ENCODE measurements around the gene CPNE7.

CPNE7 gene

DNA sequence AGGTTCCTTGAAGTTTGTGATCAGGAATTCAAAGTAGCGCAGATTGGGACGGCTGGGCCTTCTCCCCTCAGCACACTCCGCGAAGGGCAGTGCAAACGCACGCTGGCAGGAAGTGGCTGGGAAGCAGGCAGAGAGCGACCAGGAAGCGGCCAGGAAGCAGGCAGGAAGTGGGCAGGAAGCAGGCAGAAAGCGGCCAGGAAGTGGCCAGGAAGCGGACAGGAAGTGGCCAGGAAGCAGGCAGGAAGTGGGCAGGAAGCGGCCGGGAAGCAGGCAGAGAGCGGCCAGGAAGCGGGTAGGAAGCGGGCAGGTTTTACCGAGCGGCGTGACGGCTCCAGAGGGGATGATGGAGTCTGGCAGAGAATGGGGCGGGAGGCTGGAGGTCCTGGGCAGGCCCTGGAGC is 41.1 kb downstream of the CPNE7 start:
- H3K4me3 ChIP-seq (replicated peaks; ENCODE audit: insufficient read depth, low read length): no peak overlapping the region
- no peaks in the 10 kb centered on the region for H3K27me3 ChIP-seq (ENCODE audit: insufficient read depth, poor library complexity, severe bottlenecking)
- TF ChIP-seq, protein P1, sequence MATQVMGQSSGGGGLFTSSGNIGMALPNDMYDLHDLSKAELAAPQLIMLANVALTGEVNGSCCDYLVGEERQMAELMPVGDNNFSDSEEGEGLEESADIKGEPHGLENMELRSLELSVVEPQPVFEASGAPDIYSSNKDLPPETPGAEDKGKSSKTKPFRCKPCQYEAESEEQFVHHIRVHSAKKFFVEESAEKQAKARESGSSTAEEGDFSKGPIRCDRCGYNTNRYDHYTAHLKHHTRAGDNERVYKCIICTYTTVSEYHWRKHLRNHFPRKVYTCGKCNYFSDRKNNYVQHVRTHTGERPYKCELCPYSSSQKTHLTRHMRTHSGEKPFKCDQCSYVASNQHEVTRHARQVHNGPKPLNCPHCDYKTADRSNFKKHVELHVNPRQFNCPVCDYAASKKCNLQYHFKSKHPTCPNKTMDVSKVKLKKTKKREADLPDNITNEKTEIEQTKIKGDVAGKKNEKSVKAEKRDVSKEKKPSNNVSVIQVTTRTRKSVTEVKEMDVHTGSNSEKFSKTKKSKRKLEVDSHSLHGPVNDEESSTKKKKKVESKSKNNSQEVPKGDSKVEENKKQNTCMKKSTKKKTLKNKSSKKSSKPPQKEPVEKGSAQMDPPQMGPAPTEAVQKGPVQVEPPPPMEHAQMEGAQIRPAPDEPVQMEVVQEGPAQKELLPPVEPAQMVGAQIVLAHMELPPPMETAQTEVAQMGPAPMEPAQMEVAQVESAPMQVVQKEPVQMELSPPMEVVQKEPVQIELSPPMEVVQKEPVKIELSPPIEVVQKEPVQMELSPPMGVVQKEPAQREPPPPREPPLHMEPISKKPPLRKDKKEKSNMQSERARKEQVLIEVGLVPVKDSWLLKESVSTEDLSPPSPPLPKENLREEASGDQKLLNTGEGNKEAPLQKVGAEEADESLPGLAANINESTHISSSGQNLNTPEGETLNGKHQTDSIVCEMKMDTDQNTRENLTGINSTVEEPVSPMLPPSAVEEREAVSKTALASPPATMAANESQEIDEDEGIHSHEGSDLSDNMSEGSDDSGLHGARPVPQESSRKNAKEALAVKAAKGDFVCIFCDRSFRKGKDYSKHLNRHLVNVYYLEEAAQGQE (IDR thresholded peaks at IDR 0.05; ENCODE audit: insufficient replicate concordance, low read depth): no peak
- TF ChIP-seq GABPA (IDR thresholded peaks at IDR 0.05; ENCODE audit: low read depth): no peak
- no peak for DNase-seq (ENCODE audit: low read depth in 1 of 2, low spot score in 1 of 2)
- H3K27ac ChIP-seq (replicated peaks): no peak overlapping the region

DNA sequence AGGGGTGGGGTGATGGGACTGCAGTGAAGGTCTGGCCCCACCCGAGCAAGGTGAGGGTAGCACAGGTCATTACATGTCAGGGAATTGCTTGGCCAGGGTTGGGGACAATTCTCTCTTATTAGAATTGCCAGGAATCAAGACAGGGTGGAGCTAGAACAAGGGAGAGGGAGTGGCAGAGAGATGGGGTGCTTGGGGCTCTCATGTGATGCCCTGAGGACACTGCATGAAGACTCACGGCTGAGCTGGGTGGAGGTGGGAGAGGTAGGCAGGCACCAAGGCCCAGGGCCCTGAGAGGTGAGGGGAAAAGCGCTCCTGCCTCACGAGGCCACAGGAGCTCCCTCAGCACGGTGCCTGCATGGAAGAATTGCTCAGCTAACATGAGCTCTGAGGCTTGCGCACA is 41.5 kb downstream of the CPNE7 start:
- TF ChIP-seq POLR2AphosphoS5 (IDR thresholded peaks at IDR 0.05; ENCODE audit: low read depth) (no peak), GABPA (IDR thresholded peaks at IDR 0.05; ENCODE audit: low read depth) (no peak), SPI1 (IDR thresholded peaks at IDR 0.05; ENCODE audit: borderline replicate concordance, low read depth) (no peak)
- TF ChIP-seq, protein P1 (IDR thresholded peaks at IDR 0.05; ENCODE audit: insufficient replicate concordance, low read depth): no peak
- TF ChIP-seq, protein P2, sequence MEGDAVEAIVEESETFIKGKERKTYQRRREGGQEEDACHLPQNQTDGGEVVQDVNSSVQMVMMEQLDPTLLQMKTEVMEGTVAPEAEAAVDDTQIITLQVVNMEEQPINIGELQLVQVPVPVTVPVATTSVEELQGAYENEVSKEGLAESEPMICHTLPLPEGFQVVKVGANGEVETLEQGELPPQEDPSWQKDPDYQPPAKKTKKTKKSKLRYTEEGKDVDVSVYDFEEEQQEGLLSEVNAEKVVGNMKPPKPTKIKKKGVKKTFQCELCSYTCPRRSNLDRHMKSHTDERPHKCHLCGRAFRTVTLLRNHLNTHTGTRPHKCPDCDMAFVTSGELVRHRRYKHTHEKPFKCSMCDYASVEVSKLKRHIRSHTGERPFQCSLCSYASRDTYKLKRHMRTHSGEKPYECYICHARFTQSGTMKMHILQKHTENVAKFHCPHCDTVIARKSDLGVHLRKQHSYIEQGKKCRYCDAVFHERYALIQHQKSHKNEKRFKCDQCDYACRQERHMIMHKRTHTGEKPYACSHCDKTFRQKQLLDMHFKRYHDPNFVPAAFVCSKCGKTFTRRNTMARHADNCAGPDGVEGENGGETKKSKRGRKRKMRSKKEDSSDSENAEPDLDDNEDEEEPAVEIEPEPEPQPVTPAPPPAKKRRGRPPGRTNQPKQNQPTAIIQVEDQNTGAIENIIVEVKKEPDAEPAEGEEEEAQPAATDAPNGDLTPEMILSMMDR (IDR thresholded peaks at IDR 0.05; ENCODE audit: insufficient read depth, low read length): no peak
- Histone ChIP-seq H3K27ac (replicated peaks) (no peak overlapping the region), H3K27me3 (ENCODE audit: insufficient read depth, poor library complexity, severe bottlenecking) (no peaks in the 10 kb centered on the region), H3K4me3 (replicated peaks; ENCODE audit: insufficient read depth, low read length) (no peak overlapping the region)
- DNase-seq (ENCODE audit: low read depth in 1 of 2, low spot score in 1 of 2): no peak

DNA sequence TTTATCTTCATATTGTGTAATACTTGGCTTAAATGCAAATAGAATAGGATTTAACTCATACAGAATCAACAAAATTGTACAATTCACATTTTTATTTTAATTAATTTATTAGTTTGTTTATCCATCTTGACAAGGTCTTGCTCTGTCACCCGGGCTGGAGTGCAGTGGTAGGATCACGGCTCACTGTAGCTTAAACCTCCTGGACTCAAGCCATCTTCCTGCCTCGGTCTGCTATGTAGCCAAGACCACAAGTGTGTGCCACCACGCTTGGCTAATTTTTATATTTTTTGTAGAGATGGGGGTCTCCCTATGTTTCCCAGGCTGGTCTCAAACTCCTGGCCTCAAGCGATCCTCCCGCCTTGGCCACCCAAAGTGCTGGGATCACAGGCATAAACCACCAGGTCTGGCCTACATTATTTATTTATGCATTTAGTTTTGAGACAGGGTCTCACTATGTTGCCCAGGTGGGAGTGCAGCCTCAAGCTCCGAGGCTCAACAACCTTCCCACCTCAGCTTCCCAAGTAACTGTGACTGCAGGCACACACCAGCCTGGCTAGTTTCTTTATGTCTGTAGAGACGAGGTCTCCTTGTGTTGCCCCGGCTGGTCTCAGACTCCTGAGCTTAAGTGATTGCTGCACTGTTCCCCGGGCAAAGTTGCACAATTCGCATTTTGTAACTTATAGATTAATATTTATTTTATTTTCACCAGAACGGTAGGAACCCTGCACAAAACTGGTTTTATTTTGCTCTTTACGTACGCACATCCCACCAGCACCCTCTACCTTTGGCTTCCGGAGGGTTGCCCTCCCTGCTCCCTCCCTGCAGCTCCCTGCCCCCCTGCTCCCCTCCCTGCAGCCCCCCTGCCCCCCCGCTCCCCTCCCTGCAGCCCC is 42.8 kb downstream of the CPNE7 start:
- H3K27ac ChIP-seq (replicated peaks): no peak overlapping the region
- no peak overlapping the region for H3K4me3 ChIP-seq (replicated peaks; ENCODE audit: insufficient read depth, low read length)
- no peak for TF ChIP-seq GABPA (IDR thresholded peaks at IDR 0.05; ENCODE audit: low read depth)
- TF ChIP-seq, protein P1 (IDR thresholded peaks at IDR 0.05; ENCODE audit: insufficient replicate concordance, low read depth): no peak
- TF ChIP-seq, protein P2 (IDR thresholded peaks at IDR 0.05; ENCODE audit: insufficient read depth, low read length): no peak
- no peak for TF ChIP-seq SPI1 (IDR thresholded peaks at IDR 0.05; ENCODE audit: borderline replicate concordance, low read depth)
- TF ChIP-seq POLR2AphosphoS5 (IDR thresholded peaks at IDR 0.05; ENCODE audit: low read depth): no peak
- DNase-seq (ENCODE audit: low read depth in 1 of 2, low spot score in 1 of 2): no peak
- no peaks in the 10 kb centered on the region for H3K27me3 ChIP-seq (ENCODE audit: insufficient read depth, poor library complexity, severe bottlenecking)
